ENCODE data around the gene OR10J5. TPM values are rescaled to one million over a fixed set of nuclear protein-coding genes. Genes with fewer than 3 reads are reported as not detected.
"Not testable (repeated sequence)": the region's sequence is repeated elsewhere in the genome, so short reads cannot be mapped to it uniquely, and the experiment has no call there.

The OR10J5 gene
- not detected for polyA plus RNA-seq (ENCODE audit: insufficient read length in 3 of 3)
- long read RNA-seq, donor 1 = 0 reads
- long read RNA-seq, donor 2 = 0 reads
- long read RNA-seq, donor 3 = 0 reads
- long read RNA-seq, donor 4 = 0 reads
- long read RNA-seq, donor 5 = 0 reads
- long read RNA-seq, donor 6 = 0 reads
- long read RNA-seq, donor 7 = 0 reads
- long read RNA-seq, donor 8 = 0 reads
- long read RNA-seq, donor 9 = 0 reads
- long read RNA-seq, donor 10 = 0 reads
- long read RNA-seq, donor 11, partial matches to known transcripts = 0 of 1 reads
- long read RNA-seq, donor 11, other reads (novel, unspliced or antisense) = 0 of 1 reads
- long read RNA-seq, donor 12 = 0 reads
- long read RNA-seq, donor 13 = 0 reads
- long read RNA-seq, donor 14 = 0 reads
- long read RNA-seq, donor 15 = 0 reads
- long read RNA-seq, donor 16 = 0 reads

GRCh38 chr1:159535907-159536306 lies at the start of gene OR10J5:
Gene OR10J5 (minus strand): TSS chr1:159536007. CDS start chr1:159536007, 0 bp downstream.
- no peak for DNase-seq (ENCODE audit: extremely low read depth in 1 of 11, low read depth in 9 of 11, low spot score in 4 of 11)

GRCh38 chr1:159584536-159584935 lies 48.7 kb upstream of the OR10J5 start:
- DNase-seq (ENCODE audit: extremely low read depth in 1 of 11, low read depth in 9 of 11, low spot score in 4 of 11) = no peak

- no peak for DNase-seq (ENCODE audit: extremely low read depth in 1 of 11, low read depth in 9 of 11, low spot score in 4 of 11)
These were observed 45.6 kb upstream of the OR10J5 start for GRCh38 chr1:159581422-159581821.

- no peak for DNase-seq (ENCODE audit: extremely low read depth in 1 of 11, low read depth in 9 of 11, low spot score in 4 of 11)
These were observed 44.5 kb upstream of the OR10J5 start for GRCh38 chr1:159580340-159580739.

GRCh38 chr1:159577446-159577845 lies 41.6 kb upstream of the OR10J5 start:
- DNase-seq (ENCODE audit: extremely low read depth in 1 of 11, low read depth in 9 of 11, low spot score in 4 of 11) = no peak

- DNase-seq (ENCODE audit: extremely low read depth in 1 of 11, low read depth in 9 of 11, low spot score in 4 of 11) = no peak
These were observed 26.9 kb upstream of the OR10J5 start for GRCh38 chr1:159562680-159563079.

GRCh38 chr1:159561497-159561896 lies 25.7 kb upstream of the OR10J5 start:
- DNase-seq (ENCODE audit: extremely low read depth in 1 of 11, low read depth in 9 of 11, low spot score in 4 of 11) = no peak

- no peak for DNase-seq (ENCODE audit: extremely low read depth in 1 of 11, low read depth in 9 of 11, low spot score in 4 of 11)
These were observed 24.8 kb upstream of the OR10J5 start for GRCh38 chr1:159560599-159560998.

- DNase-seq (ENCODE audit: extremely low read depth in 1 of 11, low read depth in 9 of 11, low spot score in 4 of 11) = no peak
These were observed 21.1 kb upstream of the OR10J5 start for GRCh38 chr1:159556931-159557369.

- no peak for DNase-seq (ENCODE audit: extremely low read depth in 1 of 11, low read depth in 9 of 11, low spot score in 4 of 11)
These were observed 18.9 kb upstream of the OR10J5 start for GRCh38 chr1:159554696-159555095.

GRCh38 chr1:159554261-159554660 lies 18.5 kb upstream of the OR10J5 start:
- no peak for DNase-seq (ENCODE audit: extremely low read depth in 1 of 11, low read depth in 9 of 11, low spot score in 4 of 11)

GRCh38 chr1:159548126-159548525 lies 12.3 kb upstream of the OR10J5 start:
- DNase-seq (ENCODE audit: extremely low read depth in 1 of 11, low read depth in 9 of 11, low spot score in 4 of 11) = no peak

- DNase-seq (ENCODE audit: extremely low read depth in 1 of 11, low read depth in 9 of 11, low spot score in 4 of 11) = no peak
These were observed 2.9 kb downstream of the OR10J5 start for GRCh38 chr1:159532922-159533321.

- DNase-seq (ENCODE audit: extremely low read depth in 1 of 11, low read depth in 9 of 11, low spot score in 4 of 11) = not testable (repeated sequence)
These were observed 11.0 kb downstream of the OR10J5 start for GRCh38 chr1:159524792-159525191.

GRCh38 chr1:159510229-159510541 lies 25.6 kb downstream of the OR10J5 start:
- DNase-seq (ENCODE audit: extremely low read depth in 1 of 11, low read depth in 9 of 11, low spot score in 4 of 11) = no peak

- peak in 1 of 11 donors; percentile 22 for DNase-seq (ENCODE audit: extremely low read depth in 1 of 11, low read depth in 9 of 11, low spot score in 4 of 11)
These were observed 26.2 kb downstream of the OR10J5 start for GRCh38 chr1:159509440-159510228.

- DNase-seq (ENCODE audit: extremely low read depth in 1 of 11, low read depth in 9 of 11, low spot score in 4 of 11) = no peak
These were observed 26.9 kb downstream of the OR10J5 start for GRCh38 chr1:159508951-159509350.

GRCh38 chr1:159505676-159506075 lies 30.1 kb downstream of the OR10J5 start:
- no peak for DNase-seq (ENCODE audit: extremely low read depth in 1 of 11, low read depth in 9 of 11, low spot score in 4 of 11)

- DNase-seq (ENCODE audit: extremely low read depth in 1 of 11, low read depth in 9 of 11, low spot score in 4 of 11) = no peak
These were observed 34.7 kb downstream of the OR10J5 start for GRCh38 chr1:159501082-159501481.

GRCh38 chr1:159494513-159495210 lies 41.1 kb downstream of the OR10J5 start:
- not testable (repeated sequence) for DNase-seq (ENCODE audit: extremely low read depth in 1 of 11, low read depth in 9 of 11, low spot score in 4 of 11)
